ENCODE results near the gene SLC4A1. TPM values are rescaled to one million over a fixed set of nuclear protein-coding genes. Genes with fewer than 3 reads are reported as not detected.

Gene SLC4A1
- total and polyA plus RNA-seq, 2 experiments from 2014 or later: not detected

GRCh38 chr17:44269535-44270240 lies 1.8 kb upstream of the SLC4A1 start:
- no peaks in the 10 kb centered on the region for H3K9me2 ChIP-seq (ENCODE audit: insufficient read depth)
- H3K4me2 ChIP-seq: no peak overlapping the region
- Mint-ChIP-seq H3K27ac (no peak overlapping the region), H3K4me3 (no peak overlapping the region), H3K9me3 (no peaks in the 10 kb centered on the region), H3K4me1 (peaks cover 20% of the 10 kb centered on the region), H3K36me3 (ENCODE audit: low read depth) (no peaks in the 10 kb centered on the region), H3K27me3 (ENCODE audit: insufficient read depth, low read depth, poor library complexity) (peaks cover 10% of the 10 kb centered on the region)
- H3K79me2 ChIP-seq (replicated peaks; ENCODE audit: insufficient read depth): no peaks in the 10 kb centered on the region
- no peaks in the 10 kb centered on the region for H3F3A ChIP-seq (replicated peaks; ENCODE audit: low read depth)
- no peak overlapping the region for H2AFZ ChIP-seq
- no peak for TF ChIP-seq ZNF331 (CRISPR knock-in tag; IDR thresholded peaks at IDR 0.05; ENCODE audit: low read depth)
- TF ChIP-seq POLR2AphosphoS5 (IDR thresholded peaks at IDR 0.05; ENCODE audit: low read depth): no peak
- TF ChIP-seq EZH2phosphoT487 (IDR thresholded peaks at IDR 0.05; ENCODE audit: unreplicated experiment): no peak
- no peak for TF ChIP-seq JUNB (IDR thresholded peaks at IDR 0.05; ENCODE audit: unreplicated experiment)
- TF ChIP-seq ETS1 (IDR thresholded peaks at IDR 0.05): no peak
- TF ChIP-seq REST (IDR thresholded peaks at IDR 0.05; ENCODE audit: unreplicated experiment): no peak
- no peaks in the 10 kb centered on the region for H3K27me3 ChIP-seq (ENCODE audit: insufficient read depth)
- ATAC-seq: no peak
- no peak overlapping the region for H3K4me3 ChIP-seq
- DNase-seq (ENCODE audit: low spot score): no peak
- H3K4me1 ChIP-seq (ENCODE audit: insufficient read depth): peaks cover 7% of the 10 kb centered on the region; the same call in 1 of the 2 replicates
- no peaks in the 10 kb centered on the region for H3K36me3 ChIP-seq (ENCODE audit: insufficient read depth)
- H3K27ac ChIP-seq (ENCODE audit: low read depth): no peak overlapping the region
- H4K20me1 ChIP-seq (replicated peaks; ENCODE audit: insufficient read depth): no peaks in the 10 kb centered on the region

- Mint-ChIP-seq H3K27ac (no peak overlapping the region), H3K27me3 (ENCODE audit: insufficient read depth, low read depth, poor library complexity) (peaks cover 12% of the 10 kb centered on the region), H3K4me1 (peaks cover 16% of the 10 kb centered on the region), H3K9me3 (no peaks in the 10 kb centered on the region), H3K36me3 (ENCODE audit: low read depth) (no peaks in the 10 kb centered on the region), H3K4me3 (no peak overlapping the region)
- H4K20me1 ChIP-seq (replicated peaks; ENCODE audit: insufficient read depth): no peaks in the 10 kb centered on the region
- H3K4me2 ChIP-seq: no peak overlapping the region
- no peak overlapping the region for H3K27ac ChIP-seq (ENCODE audit: low read depth)
- no peaks in the 10 kb centered on the region for H3K9me2 ChIP-seq (ENCODE audit: insufficient read depth)
- H3K4me3 ChIP-seq: no peak overlapping the region
- ATAC-seq: no peak
- no peak for DNase-seq (ENCODE audit: low spot score)
- H3K79me2 ChIP-seq (replicated peaks; ENCODE audit: insufficient read depth): no peaks in the 10 kb centered on the region
- H3K36me3 ChIP-seq (ENCODE audit: insufficient read depth): no peaks in the 10 kb centered on the region
- no peaks in the 10 kb centered on the region for H3K27me3 ChIP-seq (ENCODE audit: insufficient read depth)
- no peak overlapping the region for H2AFZ ChIP-seq
- H3F3A ChIP-seq (replicated peaks; ENCODE audit: low read depth): no peaks in the 10 kb centered on the region
- peaks cover 5% of the 10 kb centered on the region; the same call in 1 of the 2 replicates for H3K4me1 ChIP-seq (ENCODE audit: insufficient read depth)
- TF ChIP-seq CTCF (conservative IDR thresholded peaks at IDR 0.05; ENCODE audit: low read depth in 2 of 2): no peak
- no peak for TF ChIP-seq JUNB (IDR thresholded peaks at IDR 0.05; ENCODE audit: unreplicated experiment)
- TF ChIP-seq NANOG (IDR thresholded peaks at IDR 0.05; ENCODE audit: borderline replicate concordance): no peak
- no peak for TF ChIP-seq REST (IDR thresholded peaks at IDR 0.05; ENCODE audit: unreplicated experiment)
- TF ChIP-seq ZNF331 (CRISPR knock-in tag; IDR thresholded peaks at IDR 0.05; ENCODE audit: low read depth): no peak
- TF ChIP-seq CREB1 (CRISPR knock-in tag; IDR thresholded peaks at IDR 0.05; ENCODE audit: low read depth): no peak
- TF ChIP-seq EZH2 (IDR thresholded peaks at IDR 0.05; ENCODE audit: low read depth, unreplicated experiment): no peak
- no peak for TF ChIP-seq STAT1 (IDR thresholded peaks at IDR 0.05; ENCODE audit: unreplicated experiment)
- TF ChIP-seq EZH2phosphoT487 (IDR thresholded peaks at IDR 0.05; ENCODE audit: unreplicated experiment): no peak
- no peak for TF ChIP-seq POLR2AphosphoS5 (IDR thresholded peaks at IDR 0.05; ENCODE audit: low read depth)
Observed at GRCh38 chr17:44268709-44269534, 987 bp upstream of the SLC4A1 start.

All from GM23338 (cell line).